ENCODE data around the gene ATXN7L1. TPM values are rescaled to one million over a fixed set of nuclear protein-coding genes. Genes with fewer than 3 reads are reported as not detected.
"Not testable (repeated sequence)": the region's sequence is repeated elsewhere in the genome, so short reads cannot be mapped to it uniquely, and the experiment has no call there.

Gene ATXN7L1
- total and polyA plus RNA-seq, 5 donors: 2.4 to 6.5 (median 4.5) TPM

DNA sequence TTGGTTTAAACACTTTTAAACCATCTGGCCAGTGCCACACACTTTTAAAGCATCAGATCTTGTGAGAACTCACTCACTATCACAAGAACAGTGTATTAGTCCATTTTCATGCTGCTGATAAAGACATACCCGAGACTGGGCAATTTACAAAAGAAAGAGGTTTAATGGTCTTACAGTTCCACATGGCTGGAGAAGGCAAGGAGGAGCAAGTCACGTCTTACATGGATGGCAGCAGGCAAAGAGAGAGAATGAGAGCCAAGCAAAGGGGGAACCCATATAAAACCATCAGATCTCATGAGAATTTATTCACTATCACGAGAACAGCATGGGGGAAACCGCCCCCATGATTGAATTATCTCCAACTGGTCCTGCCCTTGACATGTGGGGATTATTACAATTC, 165.7 kb downstream of the ATXN7L1 start:
- H3K27ac ChIP-seq (ENCODE audit: low read length); H3K4me3 ChIP-seq (ENCODE audit: low read length); DNase-seq; H3K4me1 ChIP-seq (ENCODE audit: control insufficient read depth, insufficient read depth, low read length); intact Hi-C loops (cut with DNase I); H3K9me3 ChIP-seq (ENCODE audit: control insufficient read depth, low read length); H3K27me3 ChIP-seq (ENCODE audit: control insufficient read depth, insufficient read depth); ATAC-seq: not testable (repeated sequence)
- WGBS: 95% methylated on average over 4 of the region's 4 CpGs

DNA sequence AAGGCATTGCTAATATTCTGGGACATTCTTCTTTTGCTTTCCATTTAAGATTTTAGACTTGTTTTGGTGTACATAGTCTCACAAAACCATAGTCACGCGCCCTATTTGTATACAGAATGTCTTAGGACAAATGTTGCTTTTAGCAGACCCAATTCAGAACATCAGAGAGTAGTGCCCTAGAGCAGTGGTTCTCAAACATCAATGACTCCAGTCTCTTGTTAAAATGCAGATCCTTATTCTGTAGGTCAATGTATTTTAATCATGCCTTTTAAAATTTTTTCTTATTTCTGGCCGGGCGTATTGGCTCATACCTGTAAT, 167.7 kb downstream of the ATXN7L1 start:
- Histone ChIP-seq H3K4me3 (ENCODE audit: low read length) (no peak overlapping the region), H3K4me1 (ENCODE audit: control insufficient read depth, insufficient read depth, low read length) (peaks cover 2% of the 10 kb centered on the region), H3K27ac (ENCODE audit: low read length) (no peak overlapping the region), H3K27me3 (ENCODE audit: control insufficient read depth, insufficient read depth) (no peaks in the 10 kb centered on the region), H3K9me3 (ENCODE audit: control insufficient read depth, low read length) (peaks cover 2% of the 10 kb centered on the region)
- no peak for ATAC-seq
- intact Hi-C loops (cut with DNase I): no loop called here
- 95% methylated on average over 4 of the region's 4 CpGs for WGBS
- DNase-seq: no peak

DNA sequence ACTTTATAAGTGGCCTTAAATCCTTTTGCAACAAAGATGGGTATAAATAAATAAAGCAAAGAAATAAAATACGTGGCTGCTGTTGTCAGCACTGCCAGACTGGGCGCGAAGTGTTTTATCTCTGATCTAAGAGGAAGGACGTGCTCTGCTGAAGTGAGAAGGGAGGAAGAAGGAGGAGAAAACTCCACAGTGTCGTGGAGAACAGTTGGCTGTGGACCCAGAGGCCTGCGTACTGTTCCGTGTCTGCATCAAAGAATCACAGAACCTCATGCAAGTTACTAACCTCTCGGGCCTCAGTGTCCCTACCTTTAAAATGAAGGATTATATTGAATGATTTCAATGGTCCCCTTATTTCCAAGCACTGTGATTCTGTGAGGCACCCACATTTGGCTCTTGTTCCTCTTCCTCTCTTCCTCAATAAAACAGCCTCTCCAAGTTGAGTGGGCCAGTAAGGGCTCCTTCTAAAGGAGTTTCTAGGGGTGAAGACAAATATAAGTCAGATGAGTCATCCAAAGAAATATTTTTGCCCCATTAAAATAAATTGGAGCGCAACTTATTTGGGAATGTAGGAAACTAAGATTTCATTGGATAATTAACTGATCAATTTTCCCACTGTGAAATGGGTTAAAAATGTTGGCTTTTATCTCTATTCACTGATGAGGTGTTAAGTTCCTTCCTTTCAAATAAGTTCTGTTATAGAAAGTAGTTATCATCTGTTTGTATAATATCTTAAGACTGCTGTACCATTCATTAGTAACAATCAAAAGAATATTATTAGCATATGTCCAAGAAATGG, 168.2 kb downstream of the ATXN7L1 start:
- Histone ChIP-seq H3K4me1 (ENCODE audit: control insufficient read depth, insufficient read depth, low read length) (peaks cover 2% of the 10 kb centered on the region), H3K9me3 (ENCODE audit: control insufficient read depth, low read length) (peaks cover 2% of the 10 kb centered on the region), H3K27me3 (ENCODE audit: control insufficient read depth, insufficient read depth) (no peaks in the 10 kb centered on the region), H3K27ac (ENCODE audit: low read length) (no peak overlapping the region), H3K4me3 (ENCODE audit: low read length) (no peak overlapping the region)
- ATAC-seq (peak; percentile 65 to 81), DNase-seq (peak in 1 of 3 donors; percentile 61)
- WGBS: 24% methylated on average over 9 of the region's 9 CpGs
- intact Hi-C loops (cut with DNase I): no loop called here

DNA sequence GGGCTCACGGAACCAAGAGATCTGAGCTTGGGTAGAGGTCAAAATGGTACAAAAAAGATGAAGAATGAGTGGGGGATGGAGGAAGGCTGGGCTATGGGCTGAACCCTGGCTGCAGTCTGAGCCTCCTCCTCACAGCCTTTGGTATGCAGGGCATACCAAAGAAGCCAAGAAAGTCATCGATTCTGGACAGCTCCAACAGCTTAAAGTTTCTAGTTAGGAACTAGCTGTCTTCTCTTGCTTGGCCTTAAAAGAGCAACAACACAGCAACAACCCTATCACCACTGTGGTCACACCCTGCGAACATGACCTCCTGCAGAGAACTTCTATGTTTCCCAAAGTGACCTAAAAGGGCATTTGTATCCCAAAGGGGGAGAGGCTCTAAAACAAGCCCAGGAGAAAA, 169.0 kb downstream of the ATXN7L1 start:
- 81% methylated on average over 3 of the region's 3 CpGs for WGBS
- Histone ChIP-seq H3K27me3 (ENCODE audit: control insufficient read depth, insufficient read depth) (no peaks in the 10 kb centered on the region), H3K4me1 (ENCODE audit: control insufficient read depth, insufficient read depth, low read length) (peaks cover 2% of the 10 kb centered on the region), H3K27ac (ENCODE audit: low read length) (no peak overlapping the region), H3K9me3 (ENCODE audit: control insufficient read depth, low read length) (peaks cover 2% of the 10 kb centered on the region), H3K4me3 (ENCODE audit: low read length) (no peak overlapping the region)
- no peak for DNase-seq
- intact Hi-C loops (cut with DNase I): no loop called here
- no peak for ATAC-seq

DNA sequence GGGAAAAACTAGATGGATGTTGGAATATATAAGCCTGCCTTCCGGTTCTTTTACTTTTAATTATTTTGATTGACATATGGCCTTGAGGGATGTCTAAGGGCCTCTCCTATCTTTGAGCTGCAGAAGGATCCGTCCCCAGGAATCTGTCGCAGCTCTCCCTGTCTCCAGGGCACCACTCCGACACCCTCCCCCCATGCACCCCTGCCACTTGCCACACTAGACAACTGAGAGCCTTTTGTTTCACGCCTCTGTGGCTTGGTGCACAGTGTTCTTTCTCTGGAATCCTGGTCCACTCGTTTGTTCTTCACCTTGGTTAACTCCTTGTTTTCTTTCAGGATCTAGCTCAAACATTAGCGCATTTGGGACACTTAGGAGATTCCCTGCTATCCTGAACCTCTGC, 171.0 kb downstream of the ATXN7L1 start:
- Histone ChIP-seq H3K27ac (ENCODE audit: low read length) (no peak overlapping the region), H3K9me3 (ENCODE audit: control insufficient read depth, low read length) (no peaks in the 10 kb centered on the region), H3K27me3 (ENCODE audit: control insufficient read depth, insufficient read depth) (no peaks in the 10 kb centered on the region), H3K4me3 (ENCODE audit: low read length) (no peak overlapping the region), H3K4me1 (ENCODE audit: control insufficient read depth, insufficient read depth, low read length) (peaks cover 2% of the 10 kb centered on the region)
- DNase-seq (no peak), ATAC-seq (no peak)
- 79% methylated on average over 7 of the region's 7 CpGs for WGBS
- intact Hi-C loops (cut with DNase I): no loop called here

DNA sequence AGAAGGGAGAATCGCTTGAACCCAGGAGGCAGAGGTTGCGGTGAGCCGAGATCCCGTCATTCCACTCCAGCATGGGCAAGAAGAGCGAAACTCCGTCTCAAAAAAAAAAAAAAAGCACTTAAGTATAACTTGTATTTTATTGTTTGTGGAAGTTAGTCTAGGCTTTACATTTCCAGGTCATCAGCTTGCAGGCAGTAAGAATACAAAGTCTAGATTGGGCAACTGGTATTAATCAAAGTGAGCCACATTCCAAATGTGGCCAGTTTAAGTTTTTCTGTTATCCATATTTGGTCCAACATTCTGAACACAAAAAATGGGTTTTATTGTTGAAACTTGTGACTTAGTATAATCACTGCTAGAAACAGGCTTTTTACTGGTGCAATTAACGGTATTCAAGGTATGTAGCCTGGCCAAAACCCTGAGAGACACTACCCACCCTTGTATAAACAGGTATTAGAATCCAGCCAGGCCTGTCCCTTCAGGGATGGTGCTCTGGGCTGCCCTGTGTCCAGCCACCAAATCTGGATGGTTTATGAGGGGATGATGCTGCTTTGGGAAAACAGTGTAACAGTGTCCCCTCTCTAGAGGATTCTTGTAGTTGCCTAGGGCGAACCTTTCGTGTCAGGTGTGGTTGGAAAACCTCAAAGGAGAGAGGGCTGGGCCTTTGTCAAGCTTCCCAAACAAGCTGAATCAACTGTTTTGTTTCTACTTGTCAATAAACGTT, 173.0 kb downstream of the ATXN7L1 start:
- H3K27me3 ChIP-seq (ENCODE audit: control insufficient read depth, insufficient read depth): no peaks in the 10 kb centered on the region
- no peak for ATAC-seq
- DNase-seq: no peak
- no peaks in the 10 kb centered on the region for H3K9me3 ChIP-seq (ENCODE audit: control insufficient read depth, low read length)
- H3K4me1 ChIP-seq (ENCODE audit: control insufficient read depth, insufficient read depth, low read length): peaks cover 2% of the 10 kb centered on the region
- 95% methylated on average over 10 of the region's 10 CpGs for WGBS
- no peak overlapping the region for H3K27ac ChIP-seq (ENCODE audit: low read length)
- intact Hi-C loops (cut with DNase I): no loop called here
- H3K4me3 ChIP-seq (ENCODE audit: low read length): no peak overlapping the region

DNA sequence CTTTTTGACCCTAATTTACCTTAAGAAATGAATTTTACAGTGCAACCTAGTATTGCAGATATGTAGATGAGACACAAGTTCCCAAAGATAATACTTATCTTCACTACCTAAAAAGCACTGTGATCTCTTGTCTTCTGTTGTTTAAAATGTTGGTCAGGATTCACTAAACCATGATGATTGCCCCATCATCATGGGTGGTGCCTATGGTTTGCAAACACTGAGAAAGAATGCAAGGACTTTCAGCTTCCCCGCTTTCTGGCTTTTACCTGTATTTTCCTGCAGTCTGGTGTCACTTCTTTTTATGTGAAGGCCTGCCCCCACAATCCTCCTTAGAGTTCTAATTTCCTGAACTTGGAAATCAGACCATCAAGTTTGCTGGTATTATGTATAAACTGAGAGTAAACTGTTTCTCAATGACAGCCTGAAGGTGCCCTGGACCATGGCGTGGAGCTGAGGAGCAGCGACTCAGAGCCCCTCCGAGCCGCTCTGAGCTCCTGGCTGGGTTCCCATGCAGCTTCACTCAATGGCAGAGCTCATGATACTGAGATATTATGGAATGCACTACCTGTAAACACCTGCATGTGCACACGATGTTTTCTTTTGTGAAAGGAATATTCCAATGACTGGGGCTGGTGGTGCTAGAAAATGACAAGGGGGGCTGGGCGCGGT, 176.7 kb downstream of the ATXN7L1 start:
- intact Hi-C loops (cut with DNase I): no loop called here
- no peak overlapping the region for H3K4me3 ChIP-seq (ENCODE audit: low read length)
- WGBS: 95% methylated on average over 8 of the region's 8 CpGs
- ATAC-seq: no peak
- no peaks in the 10 kb centered on the region for H3K4me1 ChIP-seq (ENCODE audit: control insufficient read depth, insufficient read depth, low read length)
- H3K27me3 ChIP-seq (ENCODE audit: control insufficient read depth, insufficient read depth): no peaks in the 10 kb centered on the region
- H3K27ac ChIP-seq (ENCODE audit: low read length): no peak overlapping the region
- no peaks in the 10 kb centered on the region for H3K9me3 ChIP-seq (ENCODE audit: control insufficient read depth, low read length)
- DNase-seq: no peak

DNA sequence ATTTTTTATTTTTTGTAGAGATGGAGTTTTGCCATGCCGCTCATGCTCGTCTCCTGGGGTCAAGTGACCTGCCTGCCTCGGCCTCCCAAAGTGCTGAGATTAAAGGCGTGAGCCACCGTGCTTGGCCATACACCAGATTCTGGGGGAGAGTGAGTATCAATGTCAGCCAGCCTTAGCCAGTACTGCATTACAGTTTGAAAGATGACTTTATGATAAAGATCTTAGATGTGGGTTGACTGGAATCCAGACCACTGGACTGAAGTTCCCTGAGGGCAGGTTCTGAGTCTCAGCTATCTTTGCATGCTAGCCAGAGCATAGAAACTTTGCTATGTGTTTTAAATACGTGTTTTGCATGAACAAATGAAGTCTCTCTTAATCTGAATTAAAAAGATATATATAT, 177.9 kb downstream of the ATXN7L1 start:
- ATAC-seq (no peak), DNase-seq (no peak)
- WGBS: 96% methylated on average over 6 of the region's 6 CpGs
- Histone ChIP-seq H3K4me3 (ENCODE audit: low read length) (no peak overlapping the region), H3K9me3 (ENCODE audit: control insufficient read depth, low read length) (no peaks in the 10 kb centered on the region), H3K27me3 (ENCODE audit: control insufficient read depth, insufficient read depth) (no peaks in the 10 kb centered on the region), H3K4me1 (ENCODE audit: control insufficient read depth, insufficient read depth, low read length) (no peaks in the 10 kb centered on the region), H3K27ac (ENCODE audit: low read length) (no peak overlapping the region)
- intact Hi-C loops (cut with DNase I): no loop called here

DNA sequence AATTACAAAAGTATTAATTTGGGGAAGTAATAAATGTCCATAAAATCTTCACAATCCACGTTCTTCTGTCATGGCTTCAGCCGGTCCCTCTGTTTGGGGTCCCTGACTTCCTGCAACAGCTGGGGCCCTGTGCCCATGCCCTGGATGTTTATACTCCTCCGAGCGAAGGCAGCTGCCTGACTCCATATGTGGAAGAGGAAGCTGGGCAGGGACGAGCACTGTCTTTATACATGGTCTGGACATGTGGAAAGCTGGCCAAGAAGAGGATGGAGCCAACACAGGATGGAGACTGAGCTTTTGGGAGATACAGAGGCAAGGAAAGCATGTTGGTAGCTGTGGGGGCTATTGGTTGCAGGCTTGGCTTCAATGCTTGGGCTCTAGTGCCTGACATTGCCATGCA, 178.6 kb downstream of the ATXN7L1 start:
- ATAC-seq (no peak), DNase-seq (no peak)
- intact Hi-C loops (cut with DNase I): no loop called here
- Histone ChIP-seq H3K27ac (ENCODE audit: low read length) (no peak overlapping the region), H3K4me3 (ENCODE audit: low read length) (no peak overlapping the region), H3K27me3 (ENCODE audit: control insufficient read depth, insufficient read depth) (no peaks in the 10 kb centered on the region), H3K4me1 (ENCODE audit: control insufficient read depth, insufficient read depth, low read length) (no peaks in the 10 kb centered on the region), H3K9me3 (ENCODE audit: control insufficient read depth, low read length) (no peaks in the 10 kb centered on the region)
- WGBS: 94% methylated on average over 5 of the region's 5 CpGs

DNA sequence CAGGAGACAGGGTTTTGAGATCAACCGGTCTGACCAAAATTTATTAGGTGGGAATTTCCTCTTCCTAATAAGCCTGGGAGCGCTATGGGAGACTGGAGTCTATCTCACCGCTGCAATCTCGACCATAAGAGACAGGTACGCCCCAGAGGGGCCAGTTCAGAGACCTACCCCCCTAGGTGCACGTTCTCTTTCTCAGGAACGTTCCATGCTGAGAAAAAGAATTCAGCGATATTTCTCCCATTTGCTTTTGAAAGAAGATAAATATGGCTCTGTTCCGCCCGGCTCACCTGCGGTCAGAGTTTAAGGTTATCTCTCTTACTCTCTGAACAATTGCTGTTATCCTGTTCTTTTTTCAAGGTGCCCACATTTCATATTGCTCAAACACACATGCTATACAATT, 179.2 kb downstream of the ATXN7L1 start:
- H3K4me3 ChIP-seq (ENCODE audit: low read length); H3K4me1 ChIP-seq (ENCODE audit: control insufficient read depth, insufficient read depth, low read length); intact Hi-C loops (cut with DNase I); H3K27me3 ChIP-seq (ENCODE audit: control insufficient read depth, insufficient read depth); DNase-seq; ATAC-seq; H3K9me3 ChIP-seq (ENCODE audit: control insufficient read depth, low read length); H3K27ac ChIP-seq (ENCODE audit: low read length): not testable (repeated sequence)
- 72% methylated on average over 11 of the region's 11 CpGs for WGBS

DNA sequence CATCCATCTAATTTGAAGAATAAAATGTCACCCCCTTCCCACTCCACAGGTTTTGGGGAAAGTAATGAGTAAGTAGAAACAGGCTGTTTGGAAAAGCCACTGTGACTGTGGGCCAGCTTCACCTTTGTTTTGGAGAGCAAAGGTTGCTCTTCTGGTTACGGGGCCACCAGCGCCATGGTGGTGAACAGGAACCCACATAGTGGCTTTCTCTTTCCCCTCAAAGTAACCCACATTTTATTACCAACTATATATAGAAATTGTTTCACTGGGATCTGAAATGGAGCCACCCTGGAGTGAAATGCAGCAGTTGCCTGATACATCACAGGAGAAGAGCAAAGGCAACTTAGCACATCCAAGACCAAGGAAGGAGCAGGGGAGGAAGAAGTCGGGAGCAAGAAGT, 182.8 kb downstream of the ATXN7L1 start:
- no peaks in the 10 kb centered on the region for H3K27me3 ChIP-seq (ENCODE audit: control insufficient read depth, insufficient read depth)
- no peak overlapping the region for H3K27ac ChIP-seq (ENCODE audit: low read length)
- H3K4me3 ChIP-seq (ENCODE audit: low read length): no peak overlapping the region
- intact Hi-C loops (cut with DNase I): no loop called here
- WGBS: 91% methylated on average over 3 of the region's 3 CpGs
- H3K9me3 ChIP-seq (ENCODE audit: control insufficient read depth, low read length): no peaks in the 10 kb centered on the region
- ATAC-seq: no peak
- no peak for DNase-seq
- no peaks in the 10 kb centered on the region for H3K4me1 ChIP-seq (ENCODE audit: control insufficient read depth, insufficient read depth, low read length)
